Trophoblast cell (in vitro differentiated cells and primary cell): ENCODE measurements around the gene NCOA4.

ENCODE experiments used
- DNase-seq, 2 donors: peaks; one replicate each; pipeline ENCODE4 v3.0.0-alpha.2; 2016
- H2AFZ ChIP-seq: 2 replicates; pipeline ENCODE4 v1.6.1; 2013; ENCODE audit warnings: low read length, moderate library complexity, mild to moderate bottlenecking; ENCODE audit not compliant: insufficient read depth, poor library complexity
- H2AK5ac ChIP-seq: 2 replicates; pipeline ENCODE4 v1.6.1; 2013; ENCODE audit warnings: mild to moderate bottlenecking, low read length
- H2BK120ac ChIP-seq: 2 replicates; pipeline ENCODE4 v1.6.1; 2013; ENCODE audit warnings: low read length, mild to moderate bottlenecking, moderate library complexity; ENCODE audit not compliant: insufficient read depth, poor library complexity
- H2BK12ac ChIP-seq: 2 replicates; pipeline ENCODE4 v1.6.1; 2013; ENCODE audit warnings: mild to moderate bottlenecking, low read length, moderate library complexity
- H2BK5ac ChIP-seq: 2 replicates; pipeline ENCODE4 v1.6.1; 2013; ENCODE audit warnings: low read length, low read depth, moderate library complexity, mild to moderate bottlenecking; ENCODE audit not compliant: poor library complexity
- H3K14ac ChIP-seq: 2 replicates; pipeline ENCODE4 v1.6.1; 2013; ENCODE audit warnings: mild to moderate bottlenecking, low read length
- H3K18ac ChIP-seq: 2 replicates; pipeline ENCODE4 v1.6.1; 2013; ENCODE audit warnings: mild to moderate bottlenecking, low read length
- H3K23ac ChIP-seq: 2 replicates; pipeline ENCODE4 v1.6.1; 2013; ENCODE audit warnings: low read length
- H3K27ac ChIP-seq: 2 replicates; pipeline ENCODE4 v1.5.1; 2013; ENCODE audit warnings: low read depth, mild to moderate bottlenecking, inconsistent platforms, low read length, moderate library complexity
- H3K27me3 ChIP-seq: 2 replicates; pipeline ENCODE4 v1.6.1; 2013; ENCODE audit warnings: inconsistent platforms, mild to moderate bottlenecking, low read length, moderate library complexity; ENCODE audit not compliant: insufficient read depth
- H3K36me3 ChIP-seq, 2 experiments: 1 replicate in 1 of 2; 2 replicates in 1 of 2; pipeline ENCODE4 v1.6.1; 2013; ENCODE audit warnings: low read length in 2 of 2, mild to moderate bottlenecking in 2 of 2, moderate library complexity in 1 of 2; ENCODE audit not compliant: insufficient read depth in 2 of 2, control insufficient read depth in 1 of 2
- H3K4ac ChIP-seq: 2 replicates; pipeline ENCODE4 v1.6.1; 2013; ENCODE audit warnings: low read depth, mild to moderate bottlenecking, low read length, moderate library complexity
- H3K4me1 ChIP-seq, 2 experiments: 1 replicate in 1 of 2; 2 replicates in 1 of 2; pipeline ENCODE4 v1.6.1; 2013; ENCODE audit warnings: low read length in 2 of 2, mild to moderate bottlenecking in 2 of 2, moderate library complexity in 1 of 2; ENCODE audit not compliant: insufficient read depth in 2 of 2, control insufficient read depth in 1 of 2
- H3K4me2 ChIP-seq: 2 replicates; pipeline ENCODE4 v1.6.1; 2013; ENCODE audit warnings: inconsistent platforms, mild to moderate bottlenecking, low read length, moderate library complexity
- H3K4me3 ChIP-seq: 2 replicates; pipeline ENCODE4 v1.5.1; 2013; ENCODE audit warnings: mild to moderate bottlenecking, low read depth, low read length, inconsistent platforms
- H3K79me1 ChIP-seq: one replicate; pipeline ENCODE4 v1.6.1; 2013; ENCODE audit warnings: low read length
- H3K79me2 ChIP-seq: 2 replicates; pipeline ENCODE4 v1.6.1; 2013; ENCODE audit warnings: low read length, mild to moderate bottlenecking; ENCODE audit not compliant: control insufficient read depth, insufficient read depth, poor library complexity
- H3K9ac ChIP-seq: 2 replicates; pipeline ENCODE4 v1.6.1; 2013; ENCODE audit warnings: mild to moderate bottlenecking, low read length
- H3K9me3 ChIP-seq: 2 replicates; pipeline ENCODE4 v1.6.1; 2013; ENCODE audit warnings: low read depth, mild to moderate bottlenecking, control low read depth, inconsistent platforms, low read length; ENCODE audit not compliant: insufficient read depth
- H4K12ac ChIP-seq: 2 replicates; pipeline ENCODE4 v1.6.1; 2013; ENCODE audit warnings: low read depth, mild to moderate bottlenecking, low read length, moderate library complexity
- H4K8ac ChIP-seq: 2 replicates; pipeline ENCODE4 v1.6.1; 2013; ENCODE audit warnings: low read depth, mild to moderate bottlenecking, low read length, moderate library complexity
- H4K91ac ChIP-seq: one replicate; pipeline ENCODE4 v1.6.1; 2013; ENCODE audit warnings: low read depth, mild to moderate bottlenecking, low read length, moderate library complexity
- WGBS: extraction: QIAGEN DNeasy Blood & Tissue Kit; methylation state at CpG from one replicate; pipeline ENCODE4 v1.1.7; 2013; ENCODE audit warnings: missing lambda C conversion rate; ENCODE audit not compliant: insufficient read length, insufficient coverage; ENCODE audit errors: extremely low coverage; 5-methylcytosine and 5-hydroxymethylcytosine counted together

The NCOA4 gene

DNA sequence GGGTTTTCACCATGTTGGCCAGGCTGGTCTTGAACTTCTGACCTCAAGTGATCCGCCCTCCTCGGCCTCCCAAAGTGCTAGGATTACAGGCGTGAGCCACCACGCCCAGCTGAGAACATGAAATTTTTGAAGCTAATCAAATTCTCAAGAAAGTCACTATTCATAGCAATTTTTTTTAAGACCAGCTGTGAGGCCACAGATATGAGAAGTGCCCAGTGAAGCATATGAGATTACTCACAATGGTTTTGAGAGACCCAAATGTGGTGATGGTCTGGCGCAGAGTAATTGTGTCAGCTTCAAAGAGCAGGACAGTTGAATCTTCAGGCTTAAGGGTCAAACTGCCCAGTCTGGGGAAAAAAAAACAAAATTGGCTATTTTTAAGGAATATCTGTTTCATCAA lies 16.2 kb downstream of the NCOA4 start:
- H3K27ac ChIP-seq, result no peak overlapping the region

DNA sequence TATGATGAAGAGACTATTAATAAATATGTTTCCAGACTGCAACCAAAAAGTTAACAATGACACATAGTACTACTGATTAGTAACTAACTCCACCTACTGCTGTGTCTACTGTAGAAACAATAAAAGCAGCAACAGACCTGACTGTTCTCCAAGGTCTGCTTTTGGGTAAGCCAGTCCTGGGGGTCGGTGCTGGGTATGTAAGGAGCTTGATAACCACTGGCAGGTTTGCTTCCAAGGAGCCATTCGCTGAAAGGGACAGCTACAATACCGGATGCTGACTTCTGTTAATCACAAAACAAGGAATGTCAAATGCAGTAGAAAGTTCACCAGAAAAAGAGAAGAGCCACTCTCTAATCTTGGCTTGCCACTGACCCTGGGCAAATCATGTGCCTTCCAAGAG lies 17.7 kb downstream of the NCOA4 start:
- Histone ChIP-seq H3K79me1 (no peaks in the 10 kb centered on the region), H2AK5ac (no peak overlapping the region), H3K4me1 (no peaks in the 10 kb centered on the region), H3K36me3 (peaks cover 29 to 53% of the 10 kb centered on the region in 2 experiments), H3K27ac (no peak overlapping the region), H4K91ac (no peak overlapping the region), H3K9me3 (peaks cover 2% of the 10 kb centered on the region), H4K12ac (no peak overlapping the region), H3K4me2 (no peak overlapping the region), H3K79me2 (peaks cover 3% of the 10 kb centered on the region), H3K23ac (no peak overlapping the region), H3K9ac (no peak overlapping the region), H3K14ac (no peak overlapping the region), H3K18ac (no peak overlapping the region), H3K27me3 (no peaks in the 10 kb centered on the region), H2BK5ac (no peak overlapping the region), H2AFZ (no peak overlapping the region), H3K4me3 (no peak overlapping the region), H2BK120ac (no peak overlapping the region), H4K8ac (no peak overlapping the region), H3K4ac (no peak overlapping the region), H2BK12ac (no peak overlapping the region)
- no peak for DNase-seq
- WGBS, result no CpG with 5 or more reads among the region's 3 CpGs

More for the DNA sequence above, 16.2 kb downstream of the NCOA4 start:
- H3K4me3 ChIP-seq, result no peak overlapping the region
- no peak overlapping the region for H3K9ac ChIP-seq
- H2BK5ac ChIP-seq, result no peak overlapping the region
- no peak overlapping the region for H4K91ac ChIP-seq
- no peaks in the 10 kb centered on the region for H3K79me1 ChIP-seq
- WGBS, result no CpG with 5 or more reads among the region's 5 CpGs
- H3K4me1 ChIP-seq, result peaks cover 0 to 3% of the 10 kb centered on the region in 2 experiments
- no peak overlapping the region for H3K4ac ChIP-seq
- DNase-seq, result no peak
- peaks cover 2% of the 10 kb centered on the region for H3K9me3 ChIP-seq
- peaks cover 29 to 46% of the 10 kb centered on the region in 2 experiments for H3K36me3 ChIP-seq
- H3K23ac ChIP-seq, result no peak overlapping the region
- no peak overlapping the region for H3K18ac ChIP-seq
- no peak overlapping the region for H2AK5ac ChIP-seq
- no peak overlapping the region for H3K14ac ChIP-seq
- no peak overlapping the region for H4K8ac ChIP-seq
- H4K12ac ChIP-seq, result no peak overlapping the region
- H2BK120ac ChIP-seq, result no peak overlapping the region
- H2BK12ac ChIP-seq, result no peak overlapping the region
- no peaks in the 10 kb centered on the region for H3K27me3 ChIP-seq
- no peak overlapping the region for H2AFZ ChIP-seq
- peaks cover 4% of the 10 kb centered on the region for H3K79me2 ChIP-seq
- H3K4me2 ChIP-seq, result no peak overlapping the region

DNA sequence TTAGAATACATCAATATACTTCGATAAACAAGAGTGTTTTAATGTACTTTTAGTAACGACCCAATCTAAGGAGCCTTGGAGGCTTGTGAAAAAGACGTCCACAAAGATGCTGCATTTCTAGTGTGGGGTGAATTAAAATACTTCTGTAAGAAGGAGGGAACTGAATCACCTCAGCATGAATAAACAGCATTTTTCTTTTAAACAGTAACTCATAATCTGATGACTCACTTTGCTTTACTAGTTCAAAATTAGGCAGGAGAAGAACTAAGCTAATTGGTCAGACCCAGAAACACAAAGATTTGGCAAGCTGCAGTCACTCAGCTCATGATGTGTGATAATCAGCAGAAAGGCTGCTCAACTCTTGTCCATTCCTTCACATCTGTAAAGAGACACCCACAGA lies 24.2 kb downstream of the NCOA4 start:
- H3K27ac ChIP-seq, result no peak overlapping the region
- no peaks in the 10 kb centered on the region for H3K79me1 ChIP-seq
- no peak overlapping the region for H4K91ac ChIP-seq
- no peaks in the 10 kb centered on the region for H3K4me1 ChIP-seq
- H4K8ac ChIP-seq, result no peak overlapping the region
- H2AK5ac ChIP-seq, result no peak overlapping the region
- peaks cover 29 to 49% of the 10 kb centered on the region in 2 experiments for H3K36me3 ChIP-seq
- no peak overlapping the region for H3K4me2 ChIP-seq
- no peak overlapping the region for H3K18ac ChIP-seq
- H3K79me2 ChIP-seq, result no peaks in the 10 kb centered on the region
- H3K27me3 ChIP-seq, result no peaks in the 10 kb centered on the region
- H3K4ac ChIP-seq, result no peak overlapping the region
- H3K14ac ChIP-seq, result no peak overlapping the region
- H4K12ac ChIP-seq, result no peak overlapping the region
- no peak overlapping the region for H3K23ac ChIP-seq
- H3K9me3 ChIP-seq, result peaks cover 2% of the 10 kb centered on the region
- H2BK12ac ChIP-seq, result no peak overlapping the region
- H2BK5ac ChIP-seq, result no peak overlapping the region
- no CpG with 5 or more reads among the region's 3 CpGs for WGBS
- H2BK120ac ChIP-seq, result no peak overlapping the region
- DNase-seq, result no peak
- no peak overlapping the region for H3K4me3 ChIP-seq
- no peak overlapping the region for H3K9ac ChIP-seq
- no peak overlapping the region for H2AFZ ChIP-seq

DNA sequence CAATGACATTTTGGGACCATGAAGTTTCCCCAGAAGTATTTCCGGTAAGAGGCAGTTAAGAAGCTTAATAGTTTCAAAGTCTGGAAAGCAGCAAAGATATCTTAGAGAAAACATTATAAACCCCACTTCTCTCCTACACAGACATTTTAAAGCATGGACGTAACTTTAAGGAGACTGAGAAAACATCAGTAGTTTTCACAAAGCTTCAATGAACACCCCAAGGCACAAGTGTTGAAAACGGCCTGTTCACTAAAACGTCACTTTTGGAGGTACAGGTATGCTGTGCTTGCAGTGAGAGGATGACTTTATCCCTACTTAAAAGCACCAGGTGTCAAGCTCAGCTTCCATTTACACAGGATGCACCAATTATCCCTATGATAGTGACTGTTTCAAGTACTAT lies 25.0 kb downstream of the NCOA4 start:
- H3K27ac ChIP-seq, result no peak overlapping the region
- H3K27me3 ChIP-seq, result no peaks in the 10 kb centered on the region
- H3K9me3 ChIP-seq, result peaks cover 2% of the 10 kb centered on the region
- no CpG with 5 or more reads among the region's 4 CpGs for WGBS
- no peak overlapping the region for H3K4me3 ChIP-seq
- no peak overlapping the region for H2BK120ac ChIP-seq
- H3K4me2 ChIP-seq, result no peak overlapping the region
- no peaks in the 10 kb centered on the region for H3K79me2 ChIP-seq
- H2AFZ ChIP-seq, result no peak overlapping the region
- H2AK5ac ChIP-seq, result no peak overlapping the region
- H2BK12ac ChIP-seq, result no peak overlapping the region
- DNase-seq, result no peak
- no peak overlapping the region for H3K18ac ChIP-seq
- H4K12ac ChIP-seq, result no peak overlapping the region
- no peaks in the 10 kb centered on the region for H3K4me1 ChIP-seq
- no peaks in the 10 kb centered on the region for H3K79me1 ChIP-seq
- H4K8ac ChIP-seq, result no peak overlapping the region
- no peak overlapping the region for H3K9ac ChIP-seq
- no peak overlapping the region for H3K4ac ChIP-seq
- no peak overlapping the region for H2BK5ac ChIP-seq
- H3K36me3 ChIP-seq, result peaks cover 25 to 44% of the 10 kb centered on the region in 2 experiments
- H3K14ac ChIP-seq, result no peak overlapping the region
- H3K23ac ChIP-seq, result no peak overlapping the region
- no peak overlapping the region for H4K91ac ChIP-seq
